ENCODE measurements around the gene POPDC2.
"Not testable (repeated sequence)": the region's sequence is repeated elsewhere in the genome, so short reads cannot be mapped to it uniquely, and the experiment has no call there.

Gene POPDC2

DNA sequence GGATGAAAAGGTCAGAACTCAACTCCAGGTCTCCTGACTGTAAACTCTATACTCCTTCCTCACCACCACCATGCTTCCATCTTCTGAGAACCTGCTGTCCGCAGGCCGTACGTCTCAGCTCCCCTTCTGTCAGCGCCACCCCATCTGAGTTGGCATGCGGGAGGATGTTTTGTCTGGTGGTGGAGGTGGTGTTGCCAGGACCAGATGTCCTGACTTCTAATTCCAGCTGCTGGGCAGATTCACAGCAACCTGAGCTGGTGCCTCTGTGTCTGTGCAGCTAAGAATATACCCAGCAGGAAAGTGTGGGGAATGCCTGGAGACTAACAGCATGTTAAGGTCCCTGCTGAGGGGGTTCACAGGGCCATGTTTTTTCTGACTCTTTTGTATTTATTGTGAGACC, 39.5 kb downstream of the POPDC2 start:
- H3K4me3 ChIP-seq (ENCODE audit: low read depth, low read length), result no peak overlapping the region

DNA sequence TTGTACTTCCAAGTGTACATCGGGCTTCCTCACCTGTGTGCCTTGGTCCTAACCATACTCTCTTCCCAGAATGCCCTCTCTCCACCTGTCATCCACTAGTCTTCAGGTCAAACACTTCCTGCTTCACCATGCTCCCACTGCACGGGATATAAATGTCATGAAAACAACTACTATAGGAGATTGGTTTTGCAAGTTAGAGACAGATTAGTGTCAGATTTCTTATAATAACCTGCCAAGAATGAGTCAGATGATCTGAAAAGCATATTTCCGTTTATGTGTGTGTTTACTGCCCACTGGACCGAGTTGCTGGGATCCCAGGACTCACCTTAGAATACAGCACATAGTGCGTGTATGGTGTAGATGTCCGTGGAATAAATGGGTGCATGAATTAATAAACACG, 41.3 kb downstream of the POPDC2 start:
- no peak overlapping the region for H3K4me3 ChIP-seq (ENCODE audit: low read depth, low read length)

DNA sequence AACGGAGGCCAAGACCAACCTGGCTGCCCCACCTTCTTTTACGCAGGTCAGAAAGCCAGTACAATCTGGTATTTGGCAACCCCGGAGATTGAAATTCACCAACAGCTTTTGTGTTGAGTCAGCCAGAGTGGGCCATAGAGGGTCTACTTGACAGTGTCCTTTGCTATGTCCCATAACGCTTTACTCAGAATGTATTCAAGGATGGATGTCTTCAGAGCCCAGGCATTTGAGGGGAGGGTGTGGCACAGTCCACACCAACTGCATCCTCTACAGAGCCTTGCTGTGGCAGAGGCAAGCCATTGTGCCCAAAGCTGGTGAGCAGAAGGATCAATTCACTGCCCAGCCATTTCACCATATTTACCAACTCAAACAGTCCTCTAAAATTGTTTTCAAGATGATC, 44.3 kb downstream of the POPDC2 start:
- no peak overlapping the region for H3K4me3 ChIP-seq (ENCODE audit: low read depth, low read length)

DNA sequence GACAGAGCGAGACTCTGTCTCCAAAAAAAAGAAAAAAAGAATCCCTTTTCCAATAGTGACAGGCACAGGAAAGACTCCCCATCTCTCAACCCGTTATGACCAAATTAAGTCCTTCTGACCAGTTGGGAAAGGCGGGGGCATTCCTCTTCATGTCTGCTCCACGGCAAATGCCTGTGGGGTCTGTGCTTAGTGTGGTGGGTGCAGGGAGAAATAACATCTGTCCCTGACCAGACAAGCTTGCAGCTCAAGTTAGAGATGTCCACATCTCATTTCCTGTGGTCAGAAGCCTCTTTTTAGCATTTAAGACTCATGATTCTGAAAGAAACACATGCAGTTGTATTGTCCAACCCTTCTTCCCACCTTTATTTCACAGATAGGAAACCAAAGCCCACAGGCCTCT, 46.5 kb downstream of the POPDC2 start:
- no peak overlapping the region for H3K4me3 ChIP-seq (ENCODE audit: low read depth, low read length)

DNA sequence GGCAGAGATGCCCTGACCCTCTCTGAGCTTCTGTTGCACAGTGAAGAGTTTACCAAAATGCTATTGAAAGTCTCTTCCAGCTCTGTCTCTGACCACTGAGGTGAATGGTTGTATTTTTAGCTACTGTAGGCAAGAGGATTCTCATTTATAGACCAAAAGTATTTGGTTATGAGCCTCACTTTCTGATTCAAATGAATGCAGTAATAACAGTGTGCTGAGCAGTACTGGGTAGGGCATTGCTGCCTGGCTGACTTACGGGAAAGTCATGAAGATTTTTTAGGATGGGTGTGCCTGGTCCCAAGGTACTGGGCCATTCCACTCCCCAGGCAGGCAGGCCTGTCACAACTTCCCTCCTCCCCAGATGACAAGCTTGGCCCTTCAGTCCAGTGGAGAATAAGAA, 47.2 kb downstream of the POPDC2 start:
- H3K4me3 ChIP-seq (ENCODE audit: low read depth, low read length), result no peak overlapping the region

DNA sequence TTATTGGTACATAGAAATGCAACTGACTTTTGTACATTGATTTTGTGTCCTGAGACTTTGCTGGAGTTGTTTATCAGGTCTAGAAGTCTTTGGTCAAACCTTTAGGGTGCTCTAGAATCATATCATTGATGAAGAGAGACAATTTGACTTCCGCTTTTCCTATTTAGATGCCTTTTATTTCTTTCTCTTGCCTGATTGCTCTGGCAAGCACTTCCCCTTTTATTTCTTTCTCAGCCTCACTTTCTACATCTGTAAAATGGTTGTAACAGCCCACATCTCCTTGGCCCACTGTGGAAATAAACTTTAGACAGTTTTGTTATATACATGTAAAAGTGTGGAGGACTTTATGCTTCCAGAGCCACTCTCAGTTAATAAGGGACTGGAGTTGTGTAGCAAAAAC, 48.7 kb downstream of the POPDC2 start:
- H3K4me3 ChIP-seq (ENCODE audit: low read depth, low read length), result no peak overlapping the region

DNA sequence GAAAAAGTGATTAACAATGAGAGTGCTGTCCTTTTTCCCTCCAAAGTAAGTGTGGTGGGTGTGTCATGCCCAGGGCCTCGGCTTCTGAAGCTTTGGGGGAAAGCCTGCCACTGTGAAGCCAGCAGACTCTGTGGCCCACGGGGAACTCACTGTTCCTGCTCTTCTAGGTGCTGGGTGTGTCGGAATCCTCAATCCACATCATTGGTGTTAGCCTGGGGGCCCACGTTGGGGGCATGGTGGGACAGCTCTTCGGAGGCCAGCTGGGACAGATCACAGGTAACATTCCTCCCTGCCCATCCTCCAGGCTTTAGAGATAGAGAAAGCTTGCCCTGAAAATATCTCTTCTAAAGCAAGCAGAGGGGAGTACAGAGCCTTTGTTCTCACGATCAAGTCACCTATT, 51.1 kb downstream of the POPDC2 start:
- H3K4me3 ChIP-seq (ENCODE audit: low read depth, low read length), result no peak overlapping the region

DNA sequence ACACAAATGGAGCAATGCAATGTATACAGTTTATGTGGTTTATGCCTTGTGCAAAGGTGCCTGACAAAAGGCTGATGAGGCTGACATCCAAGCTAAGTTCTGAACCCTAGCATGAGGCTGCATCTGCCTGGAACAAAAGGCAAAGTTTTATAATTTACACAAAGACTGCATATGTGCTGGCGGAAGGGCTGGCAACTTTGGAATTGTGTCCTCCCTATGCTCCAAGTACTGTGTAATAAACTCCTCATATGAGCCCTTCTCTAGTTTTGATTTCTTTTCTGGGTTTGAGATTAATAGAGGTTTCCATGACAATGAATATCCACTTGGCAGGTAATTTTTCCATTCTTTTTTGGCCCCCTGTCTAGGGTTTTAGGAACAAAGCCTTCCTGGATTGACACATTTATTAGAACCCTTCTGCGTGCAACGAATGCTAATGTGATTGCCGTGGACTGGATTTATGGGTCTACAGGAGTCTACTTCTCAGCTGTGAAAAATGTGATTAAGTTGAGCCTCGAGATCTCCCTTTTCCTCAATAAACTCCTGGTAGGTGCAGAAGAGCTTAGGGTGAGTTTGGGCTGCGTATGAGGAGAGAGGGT, 51.9 kb downstream of the POPDC2 start:
- H3K4me3 ChIP-seq (ENCODE audit: low read depth, low read length), result no peak overlapping the region

DNA sequence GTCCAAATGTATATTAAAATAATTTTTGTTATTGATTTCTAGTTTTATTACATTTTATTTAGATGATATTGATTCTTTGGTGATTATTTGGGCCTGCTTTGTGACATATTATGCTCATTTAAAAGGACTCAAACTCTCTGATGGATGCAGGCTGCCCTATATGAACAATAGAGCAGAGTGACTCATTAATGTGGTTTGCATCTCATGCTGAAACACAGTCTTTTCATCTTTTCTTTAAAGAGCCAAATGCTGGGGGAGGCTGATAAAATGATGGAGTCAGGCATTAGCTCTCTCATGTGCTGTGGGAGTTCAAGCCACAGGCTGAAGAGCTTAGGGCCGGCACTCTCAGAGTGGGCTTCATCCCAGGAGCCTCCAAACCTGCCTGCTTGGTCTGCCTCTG, 55.5 kb downstream of the POPDC2 start:
- no peak overlapping the region for H3K4me3 ChIP-seq (ENCODE audit: low read depth, low read length)

DNA sequence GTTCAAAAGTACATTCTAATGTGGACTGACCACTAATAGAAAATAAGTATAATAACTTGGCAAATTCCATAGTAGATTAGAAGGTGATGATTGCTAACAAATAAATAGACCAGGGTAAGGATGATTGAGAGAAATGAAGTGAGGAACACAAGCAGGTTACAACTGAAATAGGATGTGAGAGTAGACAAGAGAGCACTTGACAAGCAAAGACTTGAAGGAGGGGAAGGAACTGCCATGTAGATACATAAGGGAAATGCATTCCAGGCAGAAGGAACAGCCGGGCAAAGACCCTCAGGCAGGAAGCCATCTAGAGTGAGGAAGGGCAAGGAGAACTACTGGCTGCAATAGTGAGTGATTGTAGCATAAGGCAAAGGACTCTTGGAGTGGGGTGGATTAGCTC, 57.7 kb downstream of the POPDC2 start:
- H3K4me3 ChIP-seq (ENCODE audit: low read depth, low read length), result no peak overlapping the region

DNA sequence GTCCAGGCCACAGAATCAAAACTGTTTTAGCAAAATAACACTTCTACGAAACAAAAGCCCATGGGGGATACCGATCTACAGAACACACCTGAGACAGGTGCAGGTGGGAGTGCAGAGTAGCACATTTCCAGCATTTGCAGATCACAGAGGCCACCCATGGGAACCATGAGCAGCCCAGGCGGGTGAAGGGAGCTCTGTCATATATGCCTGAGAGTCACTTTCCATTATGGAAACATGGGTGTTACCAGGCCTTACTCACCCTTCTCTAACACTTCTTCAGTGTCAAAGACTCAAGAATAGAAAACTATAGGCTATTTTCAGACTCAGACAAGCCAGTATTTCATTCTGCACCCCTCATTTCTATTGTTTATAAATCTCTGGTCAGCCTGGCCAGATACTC, 59.2 kb downstream of the POPDC2 start:
- no peak overlapping the region for H3K4me3 ChIP-seq (ENCODE audit: low read depth, low read length)

DNA sequence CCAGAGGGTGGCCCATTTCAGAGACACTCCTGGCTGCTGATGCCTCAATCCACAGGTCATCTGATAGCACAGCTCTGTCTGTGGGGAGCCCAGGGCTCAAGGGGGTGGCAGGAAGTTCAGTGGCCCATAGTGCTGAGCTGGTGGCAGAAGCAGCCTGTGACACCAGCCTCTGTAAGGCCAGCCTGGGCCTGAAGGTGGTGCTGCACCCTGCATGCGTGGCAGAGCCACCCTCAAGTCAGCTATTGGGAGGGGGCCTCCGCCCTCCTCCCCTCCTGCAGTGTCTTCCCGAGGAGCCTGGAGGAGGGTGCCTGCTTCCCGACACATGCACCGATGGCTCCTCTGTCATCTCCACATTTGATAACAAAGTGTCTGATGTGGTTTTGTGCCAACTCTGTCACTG, 59.7 kb downstream of the POPDC2 start:
- no peak overlapping the region for H3K4me3 ChIP-seq (ENCODE audit: low read depth, low read length)

DNA sequence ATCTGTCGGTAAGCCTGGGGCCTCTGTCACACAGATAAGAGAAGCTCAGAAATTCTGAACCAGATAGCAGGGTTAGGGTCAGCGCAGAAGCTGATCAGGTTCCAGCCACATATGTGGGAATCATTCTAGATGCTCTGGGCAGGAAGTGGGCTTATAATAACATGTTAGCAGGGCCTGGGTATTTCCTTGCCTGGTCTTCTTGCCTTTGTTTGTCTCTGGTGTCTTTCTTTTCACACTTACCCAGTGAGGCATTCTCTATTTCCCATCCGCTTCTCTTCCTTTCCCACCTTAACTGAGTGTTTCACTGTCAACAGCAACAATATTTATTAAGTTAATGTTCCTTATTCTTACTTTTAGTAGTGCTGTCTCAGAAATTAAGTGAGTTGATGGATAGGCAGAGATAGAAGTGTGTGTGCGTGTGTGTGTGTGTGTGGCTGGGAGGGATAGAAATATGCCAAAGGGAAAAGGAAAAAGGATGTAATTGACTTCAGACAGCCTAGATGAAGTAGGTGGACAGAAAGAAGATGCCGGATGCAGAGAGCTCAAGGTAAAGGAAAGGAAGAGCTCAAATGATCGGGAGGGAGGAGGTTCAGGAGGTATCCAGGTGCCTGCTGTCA, 60.7 kb downstream of the POPDC2 start:
- H3K4me3 ChIP-seq (ENCODE audit: low read depth, low read length), result no peak overlapping the region

DNA sequence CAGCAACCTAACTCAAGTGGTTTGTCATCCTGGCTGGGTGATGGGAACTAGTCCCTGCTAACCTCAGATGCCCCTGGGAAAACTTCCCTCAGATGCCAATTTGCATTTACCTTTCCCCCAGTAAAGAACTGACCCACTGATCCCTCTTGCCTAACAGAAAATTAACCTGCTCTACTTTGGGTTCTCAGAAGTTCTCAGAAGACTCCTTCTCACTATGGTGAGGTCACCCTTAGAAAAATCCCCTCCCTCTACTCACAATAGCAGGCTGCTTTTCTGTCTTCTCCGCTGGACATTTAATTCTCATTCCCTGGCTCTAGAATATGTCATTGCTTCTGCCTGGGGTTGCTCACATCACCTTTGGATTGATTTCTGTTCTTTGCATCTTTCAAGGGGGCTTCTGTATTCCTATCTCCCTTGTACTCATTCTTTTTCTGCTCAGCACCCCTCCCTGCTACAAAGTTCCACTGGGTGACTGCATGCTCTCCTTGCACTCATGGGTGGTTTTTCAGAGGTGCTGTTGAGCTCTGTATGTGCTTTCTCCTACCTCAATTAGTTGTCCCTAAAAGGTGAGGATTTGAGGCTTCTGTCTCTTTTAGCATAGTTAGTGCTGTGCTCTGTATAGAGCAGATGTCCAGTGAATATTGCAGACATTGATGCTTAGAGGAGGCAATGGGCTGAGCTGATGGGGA, 61.8 kb downstream of the POPDC2 start:
- no peak overlapping the region for H3K4me3 ChIP-seq (ENCODE audit: low read depth, low read length)

DNA sequence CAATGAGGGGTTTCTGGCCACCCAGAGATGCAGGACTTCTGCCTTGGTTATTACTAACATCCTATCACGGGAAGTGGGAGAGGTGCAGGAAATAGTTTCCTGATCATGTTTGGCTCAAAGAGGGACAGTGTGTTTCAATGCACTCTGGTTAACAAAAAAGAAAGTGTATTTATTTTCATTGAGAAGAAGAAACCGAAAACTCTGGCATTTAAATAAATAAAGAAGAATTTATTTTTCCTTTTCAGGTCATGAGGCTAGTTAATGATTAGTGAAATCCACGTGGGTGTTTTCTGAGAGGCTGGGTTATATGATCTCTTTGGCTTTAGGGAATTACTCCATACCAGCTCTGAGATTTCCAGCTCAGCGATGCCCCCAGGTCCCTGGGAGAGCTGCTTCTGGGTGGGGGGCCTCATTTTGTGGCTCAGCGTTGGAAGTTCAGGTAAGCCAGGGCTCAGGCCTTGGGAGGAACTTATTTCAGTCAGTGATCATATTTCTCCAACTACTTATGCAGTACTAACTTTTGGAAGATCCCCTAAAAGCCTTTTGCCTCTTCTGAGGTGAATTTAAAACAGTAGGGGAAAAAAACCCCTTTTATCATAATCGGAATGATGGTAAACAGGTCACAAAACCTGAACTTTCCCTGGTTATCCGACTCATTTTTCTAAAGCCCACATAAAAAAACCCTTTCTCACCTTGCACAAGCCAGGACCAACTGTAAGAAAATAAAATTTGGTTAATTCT, 62.7 kb downstream of the POPDC2 start, which contains the start of gene PLA1A:
PLA1A (plus strand) TSS at position 338 of the 741 bp plus-strand sequence; CDS start at position 367, 29 bp downstream.
- H3K4me3 ChIP-seq (ENCODE audit: low read depth, low read length), result no peak within 1 kb of the TSS

DNA sequence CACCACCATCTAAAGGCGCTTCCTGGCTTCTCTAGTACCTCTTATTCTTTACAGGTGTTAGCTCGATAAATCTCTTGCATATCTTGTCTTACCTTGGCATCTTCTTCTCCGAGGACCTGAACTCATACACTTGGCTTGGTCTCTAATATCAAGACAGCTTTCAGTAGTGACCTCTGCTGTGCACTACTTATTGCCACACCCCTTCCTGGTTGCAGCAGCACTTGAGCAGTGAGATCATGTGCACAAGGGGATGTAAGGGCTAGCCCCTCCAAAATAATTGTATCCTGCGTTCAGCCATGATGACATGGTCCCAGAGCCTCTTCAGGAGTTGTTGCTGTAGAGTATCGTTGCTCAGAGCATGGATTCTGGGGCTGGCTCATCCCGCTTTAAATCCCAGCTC, 64.0 kb downstream of the POPDC2 start:
- H3K4me3 ChIP-seq (ENCODE audit: low read depth, low read length), result no peak overlapping the region

DNA sequence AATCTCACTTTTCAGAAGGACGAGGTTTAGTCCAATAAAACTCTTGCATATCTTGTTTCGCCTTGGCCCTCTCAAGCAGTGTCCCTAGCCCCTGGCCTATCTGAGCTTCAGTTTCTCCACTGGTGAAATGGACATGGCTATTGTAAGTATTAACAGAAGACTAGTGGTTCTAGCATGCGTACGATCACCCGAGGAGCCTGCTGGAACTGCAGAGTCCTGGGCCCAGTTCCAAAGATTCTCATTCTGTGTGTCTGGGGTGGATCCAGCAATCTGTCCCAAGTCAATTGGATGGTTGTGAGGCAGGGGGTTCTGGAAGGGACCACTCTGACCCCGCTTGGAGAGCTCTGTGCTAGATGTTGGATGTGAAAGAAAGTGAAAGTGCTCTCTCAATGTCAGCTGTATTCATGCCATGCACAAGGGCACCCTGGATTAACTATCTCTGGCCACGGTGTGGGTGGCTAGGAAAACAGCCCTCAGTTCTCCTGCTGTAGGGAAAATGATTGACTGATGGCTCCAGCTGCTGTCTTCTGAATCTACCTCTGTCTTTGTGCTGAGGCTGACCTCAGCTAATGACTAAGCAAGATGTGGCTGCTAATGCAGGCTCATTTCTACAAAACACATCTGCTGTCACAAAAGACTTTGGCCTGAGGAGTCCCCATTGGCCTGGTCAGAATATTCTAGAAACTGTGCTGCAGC, 64.6 kb downstream of the POPDC2 start:
- no peak overlapping the region for H3K4me3 ChIP-seq (ENCODE audit: low read depth, low read length)

DNA sequence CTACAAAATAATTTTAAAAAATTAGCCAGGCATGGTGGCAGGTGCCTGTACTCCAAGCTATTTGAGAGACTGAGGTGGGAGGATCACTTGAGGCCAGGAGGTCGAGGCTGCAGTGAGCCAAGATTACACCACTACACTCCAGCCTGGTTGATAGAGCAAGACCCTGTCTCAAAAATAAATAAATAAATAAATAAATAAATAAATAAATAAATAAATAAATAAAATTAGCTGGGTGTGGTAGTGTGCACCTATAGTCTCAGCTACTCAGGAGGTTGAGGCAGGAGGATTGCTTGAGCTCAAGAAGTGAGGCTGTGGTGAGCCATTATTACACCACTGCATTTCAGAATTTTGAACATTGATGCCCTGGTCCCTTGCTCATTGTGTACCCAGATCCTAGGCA, 65.5 kb downstream of the POPDC2 start:
- H3K4me3 ChIP-seq (ENCODE audit: low read depth, low read length), result not testable (repeated sequence)

DNA sequence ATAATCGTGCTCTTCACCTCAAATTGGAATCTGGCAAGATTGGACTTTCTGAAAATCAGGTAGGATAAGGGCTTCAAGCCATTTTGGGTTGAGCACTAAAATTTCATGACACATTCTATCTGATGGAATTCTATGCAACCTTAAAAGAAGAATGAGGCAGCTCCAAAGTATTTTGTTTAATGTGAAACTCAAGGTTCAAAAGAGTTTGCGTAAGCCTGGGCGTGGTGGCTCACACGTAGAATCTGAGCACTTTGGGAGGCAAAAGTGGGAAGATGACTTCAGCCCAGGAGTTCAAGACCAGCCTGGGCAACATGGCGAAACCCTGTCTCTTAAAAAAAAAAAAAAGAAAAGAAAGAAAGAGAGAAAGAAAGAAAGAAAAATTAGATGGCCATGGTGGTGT, 66.3 kb downstream of the POPDC2 start:
- H3K4me3 ChIP-seq (ENCODE audit: low read depth, low read length), result no peak overlapping the region

DNA sequence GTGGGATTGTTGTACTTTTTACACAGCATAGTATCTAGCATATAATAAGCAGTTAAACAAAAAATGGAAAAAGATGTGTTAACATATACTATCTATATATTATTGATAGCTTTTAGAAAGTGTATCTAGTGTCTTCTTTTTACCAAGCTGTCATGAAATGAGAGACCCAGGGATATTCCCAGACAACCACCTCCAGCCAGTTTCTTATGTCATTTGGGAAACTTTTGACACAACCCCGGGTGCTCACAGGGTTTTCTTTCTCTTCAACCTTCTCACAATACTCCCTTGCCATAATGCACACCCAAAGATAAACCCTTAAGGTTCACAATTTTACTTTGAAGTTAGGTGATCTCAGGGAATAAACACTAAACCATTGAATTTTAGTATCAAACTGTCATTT, 67.5 kb downstream of the POPDC2 start:
- no peak overlapping the region for H3K4me3 ChIP-seq (ENCODE audit: low read depth, low read length)

All from iPS-11a (cell line).